Uterus (tissue), 2 donors: Measurements from ENCODE around the gene S100A5.

ENCODE experiments used
- POLR2A ChIP-seq, 2 donors: fragments of 450-650 bp; IDR thresholded peaks; one replicate each; pipeline ENCODE4 v1.6.1; 2016; ENCODE audit warnings: antibody characterized with exemption in 2 of 2, mild to moderate bottlenecking in 1 of 2, moderate library complexity in 1 of 2
- TF ChIP-seq, protein P1 (sequence below), 4 experiments: fragments of 200-600 bp in 2 of 4; fragments of 450-650 bp in 2 of 4; sonication (generic) in 2 of 4; IDR thresholded peaks; one replicate each; pipeline ENCODE4 v1.5.1; 2016 to 2019; ENCODE audit warnings: antibody characterized with exemption in 4 of 4, mild to moderate bottlenecking in 2 of 4, moderate library complexity in 1 of 4

DNA sequence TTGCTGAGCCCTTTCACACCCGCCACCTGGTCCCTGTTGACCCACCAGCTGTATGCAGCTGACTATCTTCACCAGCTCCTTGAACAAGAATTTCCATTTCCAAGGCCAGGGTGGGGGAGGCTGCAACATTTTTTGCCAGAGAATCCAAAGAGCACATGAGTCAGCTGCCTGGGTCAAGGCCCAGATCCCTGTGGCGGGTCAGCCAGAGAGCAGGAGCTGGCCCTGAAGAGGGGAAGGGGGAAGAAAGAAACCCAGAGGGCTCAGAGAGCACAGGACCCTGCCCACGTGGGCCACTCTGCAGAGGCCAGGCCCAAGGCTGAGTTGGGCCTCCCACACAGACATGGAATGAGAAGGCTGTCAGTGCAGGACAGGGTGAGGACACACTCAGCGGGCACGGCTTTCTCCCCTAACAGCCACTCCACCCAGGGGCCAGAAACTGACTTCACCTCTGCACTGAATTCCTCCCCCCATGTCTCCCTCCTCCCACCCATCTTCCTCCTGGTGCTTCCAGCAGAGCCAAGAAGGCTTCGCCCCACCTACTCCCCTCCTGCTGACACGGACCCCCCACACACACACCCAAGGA, 33.8 kb downstream of the S100A5 start:
- peak in 1 of 2 donors; percentile 12 for TF ChIP-seq POLR2A (IDR thresholded peaks at IDR 0.05)
- TF ChIP-seq, protein P1, sequence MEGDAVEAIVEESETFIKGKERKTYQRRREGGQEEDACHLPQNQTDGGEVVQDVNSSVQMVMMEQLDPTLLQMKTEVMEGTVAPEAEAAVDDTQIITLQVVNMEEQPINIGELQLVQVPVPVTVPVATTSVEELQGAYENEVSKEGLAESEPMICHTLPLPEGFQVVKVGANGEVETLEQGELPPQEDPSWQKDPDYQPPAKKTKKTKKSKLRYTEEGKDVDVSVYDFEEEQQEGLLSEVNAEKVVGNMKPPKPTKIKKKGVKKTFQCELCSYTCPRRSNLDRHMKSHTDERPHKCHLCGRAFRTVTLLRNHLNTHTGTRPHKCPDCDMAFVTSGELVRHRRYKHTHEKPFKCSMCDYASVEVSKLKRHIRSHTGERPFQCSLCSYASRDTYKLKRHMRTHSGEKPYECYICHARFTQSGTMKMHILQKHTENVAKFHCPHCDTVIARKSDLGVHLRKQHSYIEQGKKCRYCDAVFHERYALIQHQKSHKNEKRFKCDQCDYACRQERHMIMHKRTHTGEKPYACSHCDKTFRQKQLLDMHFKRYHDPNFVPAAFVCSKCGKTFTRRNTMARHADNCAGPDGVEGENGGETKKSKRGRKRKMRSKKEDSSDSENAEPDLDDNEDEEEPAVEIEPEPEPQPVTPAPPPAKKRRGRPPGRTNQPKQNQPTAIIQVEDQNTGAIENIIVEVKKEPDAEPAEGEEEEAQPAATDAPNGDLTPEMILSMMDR (IDR thresholded peaks at IDR 0.05): peak in 1 of 4 experiments; percentile 11
